Right atrium auricular region (tissue), 2 donors: ENCODE measurements around the gene NKX6-2. TPM values are rescaled to one million over a fixed set of nuclear protein-coding genes. Genes with fewer than 3 reads are reported as not detected.

ENCODE experiments used
- DNase-seq: peaks from one replicate; pipeline ENCODE4 v3.0.0-alpha.2; 2019; ENCODE audit warnings: low spot score
- H3K27ac ChIP-seq, 2 donors: fragments of 200-600 bp; sonication (generic); 1 replicate in 1 of 2; 2 replicates in 1 of 2; pipeline ENCODE4 v1.5.1; 2016 to 2019
- H3K27me3 ChIP-seq, 2 donors: fragments of 200-600 bp; sonication (generic); one replicate each; pipeline versions ENCODE4 v1.5.1 to v1.6.0; 2017 to 2019
- H3K36me3 ChIP-seq: fragments of 200-600 bp; sonication (generic); one replicate; pipeline ENCODE4 v1.5.1; 2016
- H3K4me1 ChIP-seq, 2 donors: fragments of 200-600 bp; sonication (generic); one replicate each; pipeline versions ENCODE4 v1.5.1 to v1.6.0; 2017 to 2019
- H3K4me3 ChIP-seq, 2 donors: fragments of 200-600 bp; sonication (generic); 1 replicate in 1 of 2; 2 replicates in 1 of 2; pipeline ENCODE4 v1.5.1; 2017 to 2019; ENCODE audit warnings: mild to moderate bottlenecking in 1 of 2, moderate library complexity in 1 of 2
- H3K9me3 ChIP-seq, 2 donors: fragments of 200-600 bp; sonication (generic); one replicate each; pipeline ENCODE4 v1.5.1; 2019
- CTCF ChIP-seq, 2 donors: fragments of 200-600 bp; sonication (generic); IDR thresholded peaks; one replicate each; pipeline ENCODE4 v1.5.1; 2019; ENCODE audit warnings: antibody characterized with exemption in 2 of 2
- total RNA-seq, 2 donors: library from RNA; depleted of rRNA; stranded (reverse); fragments of >200 nt; gene quantifications; one replicate each; pipeline ENCODE4 v1.1.0, GENCODE V29; 2016

NKX6-2 gene
- total RNA-seq, 2 donors from 2014 or later, result not detected

GRCh38 chr10:132735923-132736391 lies 50.0 kb downstream of the NKX6-2 start:
- H3K36me3 ChIP-seq, result no peaks in the 10 kb centered on the region
- no peak for TF ChIP-seq CTCF (IDR thresholded peaks at IDR 0.05)
- no peak overlapping the region for H3K4me3 ChIP-seq

GRCh38 chr10:132735341-132735775 lies 50.6 kb downstream of the NKX6-2 start:
- TF ChIP-seq CTCF (IDR thresholded peaks at IDR 0.05), result no peak
- Histone ChIP-seq H3K36me3 (no peaks in the 10 kb centered on the region), H3K4me3 (no peak overlapping the region), H3K27ac (no peak overlapping the region), H3K9me3 (no peaks in the 10 kb centered on the region), H3K27me3 (no peaks in the 10 kb centered on the region), H3K4me1 (no peaks in the 10 kb centered on the region)
- DNase-seq, result no peak

More at GRCh38 chr10:132735923-132736391, 50.0 kb downstream of the NKX6-2 start:
- no peaks in the 10 kb centered on the region for H3K27me3 ChIP-seq
- DNase-seq, result no peak
- no peak overlapping the region for H3K27ac ChIP-seq
- no peaks in the 10 kb centered on the region for H3K9me3 ChIP-seq
- H3K4me1 ChIP-seq, result no peaks in the 10 kb centered on the region

GRCh38 chr10:132733926-132734325 lies 52.0 kb downstream of the NKX6-2 start:
- Histone ChIP-seq H3K27ac (no peak overlapping the region), H3K4me3 (no peak overlapping the region), H3K9me3 (no peaks in the 10 kb centered on the region), H3K27me3 (no peaks in the 10 kb centered on the region), H3K36me3 (no peaks in the 10 kb centered on the region), H3K4me1 (no peaks in the 10 kb centered on the region)
- no peak for TF ChIP-seq CTCF (IDR thresholded peaks at IDR 0.05)
- DNase-seq, result no peak

Other genes starting within 250 kb of the NKX6-2 start
- 100 to 1,000 TPM; 116 to 143 TPM for gene INPP5A, start 248.4 kb downstream of the NKX6-2 start, total RNA-seq
- gene CFAP46, start 156.4 kb upstream of the NKX6-2 start, total RNA-seq, result 1 to 10 TPM in 1 of 2 donors, under 1 TPM in 1; 0.35 to 1.5 TPM